Epithelial cell of prostate (primary cell): Measurements from ENCODE around the gene CXXC1.

Experiments
- DNase-seq: peaks from one replicate; pipeline ENCODE4 v3.0.0-alpha.2; 2011; ENCODE audit warnings: low read depth, low spot score
- H3K27ac ChIP-seq: fragments of 450-650 bp; 2 replicates; pipeline ENCODE4 v1.5.1; 2017; ENCODE audit warnings: mild to moderate bottlenecking

The CXXC1 gene

DNA sequence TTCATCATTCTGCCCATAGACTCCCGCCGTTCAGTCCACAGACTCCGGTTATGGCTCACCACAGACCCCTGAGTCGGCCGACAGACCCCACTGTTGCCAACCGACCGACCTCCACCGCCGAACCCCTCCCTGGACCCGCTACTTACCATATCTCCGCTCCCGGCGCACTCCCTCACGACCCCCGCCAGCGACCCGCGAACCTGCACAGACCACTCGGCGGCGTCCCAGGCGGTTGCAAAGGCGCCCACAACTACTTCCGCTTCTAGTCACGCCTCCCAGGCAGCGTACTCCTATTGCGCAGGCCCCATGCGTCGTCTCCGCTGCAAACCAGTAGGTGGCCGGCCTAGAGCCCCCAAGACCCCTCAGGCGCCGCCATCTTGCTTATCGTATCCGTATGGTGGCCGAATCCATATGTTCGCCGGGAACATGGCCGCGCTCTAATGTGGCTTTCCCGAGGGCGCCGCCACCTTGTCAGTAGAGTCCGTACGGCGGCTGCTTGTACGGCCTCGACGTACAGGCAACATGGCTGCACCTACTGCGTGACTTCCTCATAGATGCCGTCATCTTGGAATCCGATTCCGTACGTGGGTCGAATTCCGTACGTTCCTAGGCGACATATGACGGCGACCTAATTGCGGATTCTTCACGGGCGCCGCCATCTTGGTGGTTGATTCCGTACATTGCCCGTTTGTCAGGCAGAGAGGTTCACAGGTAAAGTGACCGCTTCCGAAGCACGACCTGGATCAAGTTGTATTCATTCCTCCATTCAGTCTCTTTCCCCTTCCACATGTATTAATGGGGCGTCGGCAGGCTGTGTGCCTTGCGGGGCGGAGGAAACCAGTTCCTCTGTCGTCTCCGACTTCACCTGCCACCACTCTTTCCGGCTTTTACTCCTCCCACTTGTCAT, at the start of gene CXXC1:
Gene CXXC1, minus strand, starts transcription at position 252 of the 907 bp plus-strand sequence. Its CDS starts 103 bp downstream, at position 149.
- H3K27ac ChIP-seq: peak within 1 kb of the TSS; percentile 78
- peak; percentile 97 for DNase-seq

DNA sequence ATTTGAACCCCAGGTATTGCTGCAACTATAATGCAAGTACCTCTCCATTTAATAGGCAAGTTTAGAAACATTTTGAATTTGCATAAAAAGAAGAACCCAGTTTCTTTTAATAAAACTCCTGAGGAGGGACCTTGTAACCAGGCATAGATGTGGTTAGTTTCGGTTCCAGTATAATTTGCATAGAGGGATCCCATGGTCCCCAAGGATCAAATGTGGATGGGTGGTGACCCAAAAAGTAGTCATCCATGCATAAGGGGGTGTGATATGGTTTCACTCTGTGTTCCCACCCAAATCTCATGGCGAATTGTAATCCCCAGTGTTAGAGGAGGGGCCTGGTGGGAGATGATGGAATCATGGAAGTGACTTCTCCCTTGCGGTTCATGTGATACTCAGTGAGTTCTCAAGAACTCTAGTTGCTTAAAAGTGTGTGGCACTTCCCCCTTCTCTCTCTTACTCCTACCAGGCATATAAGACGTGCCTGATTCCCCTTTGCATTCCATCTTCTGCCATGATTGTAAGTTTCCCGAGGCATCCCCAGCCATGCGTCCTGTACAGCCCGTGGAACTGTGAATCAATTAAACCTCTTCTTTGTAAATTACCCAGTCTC, 47.2 kb upstream of the CXXC1 start:
- DNase-seq: no peak
- H3K27ac ChIP-seq: no peak overlapping the region

- H3K27ac ChIP-seq: no peak overlapping the region
- no peak for DNase-seq
Measured at GRCh38 chr18:50331691-50332090, 44.2 kb upstream of the CXXC1 start.

GRCh38 chr18:50330176-50330575, 42.7 kb upstream of the CXXC1 start:
- H3K27ac ChIP-seq: no peak overlapping the region
- DNase-seq: no peak

DNA sequence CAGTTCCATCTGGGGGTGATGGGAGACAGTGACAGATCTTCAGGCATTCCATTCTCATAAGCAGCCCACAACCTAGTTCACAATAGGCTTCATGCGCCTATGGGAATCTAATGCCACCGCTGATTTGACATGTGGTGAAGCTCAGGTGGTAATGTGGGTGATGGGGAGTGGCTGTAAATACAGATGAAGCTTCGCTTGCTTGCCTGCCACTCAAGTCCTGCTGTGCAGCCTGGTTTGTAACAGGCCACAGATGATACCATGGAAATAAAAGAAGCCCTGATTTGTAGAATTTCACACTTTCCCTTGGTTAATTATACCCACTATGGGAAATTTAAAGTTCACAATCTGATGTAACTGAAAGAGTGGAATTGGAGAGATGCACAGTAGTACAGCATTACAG, 40.5 kb upstream of the CXXC1 start:
- no peak overlapping the region for H3K27ac ChIP-seq
- no peak for DNase-seq

- no peak overlapping the region for H3K27ac ChIP-seq
- no peak for DNase-seq
Measured at GRCh38 chr18:50320719-50321118, 33.2 kb upstream of the CXXC1 start.

- DNase-seq: no peak
- H3K27ac ChIP-seq: no peak overlapping the region
Measured at GRCh38 chr18:50315100-50315871, 27.8 kb upstream of the CXXC1 start.

- H3K27ac ChIP-seq: no peak overlapping the region
- DNase-seq: no peak
Measured at GRCh38 chr18:50313873-50314460, 26.5 kb upstream of the CXXC1 start.

DNA sequence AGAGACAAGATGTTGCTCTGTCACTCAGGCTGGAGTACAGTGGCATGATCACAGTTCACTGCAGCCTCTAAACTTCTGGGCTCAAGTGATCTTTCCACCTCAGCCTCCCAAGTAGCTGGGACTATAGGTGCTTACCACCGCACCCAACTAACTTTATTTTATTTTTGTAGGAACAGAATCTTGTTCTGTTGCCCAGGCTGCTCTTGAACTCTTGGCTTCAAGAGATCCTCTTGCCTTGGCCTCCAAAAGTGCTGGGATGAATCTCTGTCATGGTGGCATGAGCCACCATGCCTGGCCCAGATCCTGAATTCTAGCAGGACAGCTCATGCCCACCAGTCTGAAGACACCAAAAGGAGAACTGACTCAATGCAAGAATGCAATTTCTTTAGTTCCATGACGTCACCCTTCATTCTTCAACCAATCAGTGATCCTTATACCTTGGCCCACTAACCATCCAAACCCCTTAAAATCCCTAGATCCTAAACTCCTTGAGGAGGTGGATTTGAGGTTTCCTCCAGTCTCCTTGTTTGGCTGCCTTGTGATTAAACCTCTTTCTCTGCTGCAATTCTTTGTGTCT, 25.6 kb upstream of the CXXC1 start:
- DNase-seq: no peak
- H3K27ac ChIP-seq: no peak overlapping the region

DNA sequence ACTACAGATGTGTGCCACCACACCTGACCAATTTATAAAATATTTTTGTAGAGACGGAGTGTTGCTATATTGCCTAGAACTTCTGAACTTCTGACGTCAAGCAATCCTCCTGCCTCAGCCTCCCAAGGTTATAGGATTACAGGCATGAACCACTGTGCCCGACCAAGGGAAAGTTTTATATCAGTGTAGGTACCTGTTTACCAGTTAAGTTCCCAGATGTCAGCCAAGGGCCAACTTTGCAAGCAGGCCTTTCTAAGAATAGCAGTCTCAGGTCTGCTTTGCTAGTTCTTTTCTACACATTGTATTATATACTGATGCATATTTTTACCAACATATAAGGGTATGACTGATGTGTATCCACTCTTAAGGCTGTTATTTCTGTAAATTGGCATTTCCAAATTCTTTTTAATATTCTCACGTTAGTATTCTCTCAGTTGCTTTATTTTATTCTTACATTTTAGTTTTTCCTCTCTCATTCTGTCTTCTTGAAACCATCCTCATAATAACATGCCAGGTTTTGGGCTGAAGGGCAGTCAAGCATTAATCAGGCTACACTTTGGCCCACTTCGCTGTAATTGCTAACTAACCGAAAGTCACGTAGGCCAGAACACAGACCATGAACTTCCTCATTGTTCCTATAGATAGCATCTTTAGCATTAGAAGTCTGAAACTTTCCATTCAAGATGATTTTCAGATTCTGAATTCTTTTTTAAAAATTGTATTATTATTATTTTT, 25.0 kb upstream of the CXXC1 start:
- DNase-seq: no peak
- no peak overlapping the region for H3K27ac ChIP-seq

DNA sequence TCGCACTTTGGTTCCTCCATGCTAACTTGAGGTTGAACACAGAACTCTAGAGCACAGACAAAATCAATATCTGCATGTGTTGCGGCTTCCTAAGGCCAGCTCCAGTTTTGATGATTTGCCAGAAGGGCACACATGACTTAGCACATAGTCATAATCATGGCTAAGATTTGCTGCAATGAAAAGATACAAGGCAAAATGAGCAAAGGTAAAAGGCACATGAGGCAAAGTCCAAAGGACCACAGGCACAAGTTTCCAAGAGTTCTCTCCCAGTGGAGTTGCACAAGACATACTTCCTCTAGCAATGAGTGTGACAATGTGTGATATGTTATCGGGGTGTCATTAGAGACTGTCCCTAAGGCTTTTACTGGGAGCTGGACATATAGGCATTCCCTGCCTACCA, 24.2 kb upstream of the CXXC1 start:
- no peak for DNase-seq

GRCh38 chr18:50310080-50310479, 22.6 kb upstream of the CXXC1 start:
- DNase-seq: no peak
- H3K27ac ChIP-seq: no peak overlapping the region

More for the DNA sequence above, 24.2 kb upstream of the CXXC1 start:
- no peak overlapping the region for H3K27ac ChIP-seq

- peak; percentile 45 for DNase-seq
- peak overlapping the region; percentile 98 for H3K27ac ChIP-seq
Measured at GRCh38 chr18:50308851-50309250, 21.4 kb upstream of the CXXC1 start.

DNA sequence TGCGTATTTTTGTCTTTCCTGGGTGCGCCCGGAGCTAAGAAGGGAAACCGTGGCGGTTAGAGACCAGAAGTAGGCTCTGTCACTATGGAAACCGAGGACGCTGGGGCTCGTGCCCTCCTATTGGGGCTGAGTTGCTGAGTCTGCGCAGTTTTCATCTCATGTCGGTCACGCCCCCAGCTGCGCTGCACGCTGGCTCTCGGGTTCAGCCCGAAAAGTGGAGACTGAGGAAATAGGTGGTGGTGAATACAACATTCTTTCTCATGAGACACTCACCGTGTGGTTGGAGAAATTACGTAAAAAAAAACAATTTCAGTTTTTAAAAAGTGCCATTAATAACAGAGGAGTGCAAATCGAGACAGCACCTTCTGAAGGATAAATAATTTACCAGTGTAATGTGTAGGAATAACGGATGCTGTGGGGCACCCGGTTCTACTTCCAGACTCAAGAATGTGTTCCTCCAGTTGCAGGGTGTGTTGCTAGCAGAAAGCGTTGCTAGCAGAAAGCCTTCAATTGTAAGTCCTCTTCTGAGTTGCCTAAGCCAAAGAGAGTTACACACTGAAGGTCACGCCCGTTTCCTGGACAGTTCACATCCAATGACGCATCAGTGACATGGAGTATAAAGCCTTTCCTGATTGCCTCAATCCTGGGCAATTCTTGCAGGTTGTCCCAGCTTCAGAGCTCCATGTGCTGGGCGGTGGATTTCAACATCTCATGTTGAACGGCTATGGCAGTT, 20.4 kb upstream of the CXXC1 start:
- H3K27ac ChIP-seq: peak overlapping the region; percentile 98
- peak; percentile 74 for DNase-seq

DNA sequence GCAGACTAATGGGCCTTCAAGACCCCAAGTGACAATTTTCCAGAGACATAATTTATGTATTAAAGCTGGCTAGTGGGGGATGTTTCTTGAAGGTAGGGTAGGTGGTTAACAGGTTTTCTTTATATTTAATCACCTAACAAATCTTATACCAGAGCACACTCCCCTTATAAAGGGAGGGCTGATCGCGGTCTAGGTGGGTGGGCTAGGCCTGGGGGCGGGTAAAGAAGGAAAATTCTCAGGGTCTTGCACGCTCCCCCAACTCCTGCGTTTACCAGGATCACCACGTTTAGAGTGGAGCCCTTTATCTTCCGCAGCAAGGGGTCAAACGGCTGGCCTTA, 19.9 kb upstream of the CXXC1 start:
- H3K27ac ChIP-seq: peak overlapping the region; percentile 98
- no peak for DNase-seq

- H3K27ac ChIP-seq: peak overlapping the region; percentile 98
Measured at GRCh38 chr18:50306944-50307343, 19.5 kb upstream of the CXXC1 start.

DNA sequence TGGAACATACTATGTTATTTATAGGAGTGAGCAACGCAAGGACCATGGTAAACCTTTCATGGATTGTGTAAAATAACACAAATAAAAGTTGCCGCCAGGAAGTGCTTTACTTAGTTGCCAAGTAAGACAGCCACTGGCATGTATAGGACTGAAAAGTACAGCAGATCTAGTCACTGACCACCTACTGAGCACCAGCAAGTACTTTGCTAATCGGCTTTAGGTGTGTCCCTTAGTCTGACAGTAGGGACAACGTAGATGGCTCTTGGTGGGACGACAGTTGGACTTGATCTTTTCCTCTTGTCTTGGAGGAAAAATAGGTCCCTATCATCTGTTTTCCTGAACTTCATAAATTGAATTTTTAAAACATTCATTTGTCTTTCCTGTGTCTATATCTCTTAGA, 13.6 kb upstream of the CXXC1 start:
- H3K27ac ChIP-seq: no peak overlapping the region
- no peak for DNase-seq

More at GRCh38 chr18:50306944-50307343, 19.5 kb upstream of the CXXC1 start:
- no peak for DNase-seq

GRCh38 chr18:50299626-50300388, 12.3 kb upstream of the CXXC1 start:
- H3K27ac ChIP-seq: no peak overlapping the region

More at GRCh38 chr18:50299626-50300388, 12.3 kb upstream of the CXXC1 start:
- DNase-seq: no peak
